Measurements from ENCODE around the gene CFAP65.

DNA sequence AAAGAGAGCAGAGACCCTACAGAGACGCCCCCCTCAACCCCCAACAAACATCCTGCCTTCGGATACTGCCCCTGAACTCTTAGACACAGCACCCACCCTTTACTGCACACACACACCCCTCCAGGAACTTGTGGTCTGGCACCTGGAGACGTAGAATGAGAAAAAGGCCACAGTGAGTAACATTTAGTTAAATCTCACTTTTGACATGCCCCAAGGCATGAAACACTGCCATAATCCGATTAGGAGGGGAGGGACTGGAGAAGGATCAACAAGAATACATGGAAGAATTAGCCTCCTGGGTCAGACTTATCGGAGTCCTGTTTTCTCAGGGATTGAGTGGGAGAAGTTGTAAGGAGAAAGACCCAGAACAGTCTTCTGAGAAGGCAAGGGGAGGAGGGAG lies 77.7 kb downstream of the CFAP65 start:
- TF ChIP-seq FOXM1 (CRISPR knock-in tag; IDR thresholded peaks at IDR 0.05) (no peak), DNMT3B (CRISPR knock-in tag; conservative IDR thresholded peaks at IDR 0.05) (no peak), ZNF7 (CRISPR knock-in tag; IDR thresholded peaks at IDR 0.05) (no peak), KDM1A (CRISPR knock-in tag; IDR thresholded peaks at IDR 0.05) (no peak), RAD21 (CRISPR knock-in tag; IDR thresholded peaks at IDR 0.05) (no peak), YY1 (IDR thresholded peaks at IDR 0.05; ENCODE audit: insufficient read depth, insufficient replicate concordance, low read depth, low read length) (no peak), ARNTL (CRISPR knock-in tag; IDR thresholded peaks at IDR 0.05) (no peak)
- TF ChIP-seq, protein P1, sequence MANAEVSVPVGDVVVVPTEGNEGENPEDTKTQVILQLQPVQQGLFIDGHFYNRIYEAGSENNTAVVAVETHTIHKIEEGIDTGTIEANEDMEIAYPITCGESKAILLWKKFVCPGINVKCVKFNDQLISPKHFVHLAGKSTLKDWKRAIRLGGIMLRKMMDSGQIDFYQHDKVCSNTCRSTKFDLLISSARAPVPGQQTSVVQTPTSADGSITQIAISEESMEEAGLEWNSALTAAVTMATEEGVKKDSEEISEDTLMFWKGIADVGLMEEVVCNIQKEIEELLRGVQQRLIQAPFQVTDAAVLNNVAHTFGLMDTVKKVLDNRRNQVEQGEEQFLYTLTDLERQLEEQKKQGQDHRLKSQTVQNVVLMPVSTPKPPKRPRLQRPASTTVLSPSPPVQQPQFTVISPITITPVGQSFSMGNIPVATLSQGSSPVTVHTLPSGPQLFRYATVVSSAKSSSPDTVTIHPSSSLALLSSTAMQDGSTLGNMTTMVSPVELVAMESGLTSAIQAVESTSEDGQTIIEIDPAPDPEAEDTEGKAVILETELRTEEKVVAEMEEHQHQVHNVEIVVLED (CRISPR knock-in tag; IDR thresholded peaks at IDR 0.05; ENCODE audit: borderline replicate concordance), result no peak
- TF ChIP-seq, protein P2, sequence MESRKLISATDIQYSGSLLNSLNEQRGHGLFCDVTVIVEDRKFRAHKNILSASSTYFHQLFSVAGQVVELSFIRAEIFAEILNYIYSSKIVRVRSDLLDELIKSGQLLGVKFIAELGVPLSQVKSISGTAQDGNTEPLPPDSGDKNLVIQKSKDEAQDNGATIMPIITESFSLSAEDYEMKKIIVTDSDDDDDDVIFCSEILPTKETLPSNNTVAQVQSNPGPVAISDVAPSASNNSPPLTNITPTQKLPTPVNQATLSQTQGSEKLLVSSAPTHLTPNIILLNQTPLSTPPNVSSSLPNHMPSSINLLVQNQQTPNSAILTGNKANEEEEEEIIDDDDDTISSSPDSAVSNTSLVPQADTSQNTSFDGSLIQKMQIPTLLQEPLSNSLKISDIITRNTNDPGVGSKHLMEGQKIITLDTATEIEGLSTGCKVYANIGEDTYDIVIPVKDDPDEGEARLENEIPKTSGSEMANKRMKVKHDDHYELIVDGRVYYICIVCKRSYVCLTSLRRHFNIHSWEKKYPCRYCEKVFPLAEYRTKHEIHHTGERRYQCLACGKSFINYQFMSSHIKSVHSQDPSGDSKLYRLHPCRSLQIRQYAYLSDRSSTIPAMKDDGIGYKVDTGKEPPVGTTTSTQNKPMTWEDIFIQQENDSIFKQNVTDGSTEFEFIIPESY (CRISPR knock-in tag; IDR thresholded peaks at IDR 0.05), result no peak
- TF ChIP-seq, protein P3, sequence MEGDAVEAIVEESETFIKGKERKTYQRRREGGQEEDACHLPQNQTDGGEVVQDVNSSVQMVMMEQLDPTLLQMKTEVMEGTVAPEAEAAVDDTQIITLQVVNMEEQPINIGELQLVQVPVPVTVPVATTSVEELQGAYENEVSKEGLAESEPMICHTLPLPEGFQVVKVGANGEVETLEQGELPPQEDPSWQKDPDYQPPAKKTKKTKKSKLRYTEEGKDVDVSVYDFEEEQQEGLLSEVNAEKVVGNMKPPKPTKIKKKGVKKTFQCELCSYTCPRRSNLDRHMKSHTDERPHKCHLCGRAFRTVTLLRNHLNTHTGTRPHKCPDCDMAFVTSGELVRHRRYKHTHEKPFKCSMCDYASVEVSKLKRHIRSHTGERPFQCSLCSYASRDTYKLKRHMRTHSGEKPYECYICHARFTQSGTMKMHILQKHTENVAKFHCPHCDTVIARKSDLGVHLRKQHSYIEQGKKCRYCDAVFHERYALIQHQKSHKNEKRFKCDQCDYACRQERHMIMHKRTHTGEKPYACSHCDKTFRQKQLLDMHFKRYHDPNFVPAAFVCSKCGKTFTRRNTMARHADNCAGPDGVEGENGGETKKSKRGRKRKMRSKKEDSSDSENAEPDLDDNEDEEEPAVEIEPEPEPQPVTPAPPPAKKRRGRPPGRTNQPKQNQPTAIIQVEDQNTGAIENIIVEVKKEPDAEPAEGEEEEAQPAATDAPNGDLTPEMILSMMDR (CRISPR knock-in tag; IDR thresholded peaks at IDR 0.05), result no peak
- TF ChIP-seq, protein P4, sequence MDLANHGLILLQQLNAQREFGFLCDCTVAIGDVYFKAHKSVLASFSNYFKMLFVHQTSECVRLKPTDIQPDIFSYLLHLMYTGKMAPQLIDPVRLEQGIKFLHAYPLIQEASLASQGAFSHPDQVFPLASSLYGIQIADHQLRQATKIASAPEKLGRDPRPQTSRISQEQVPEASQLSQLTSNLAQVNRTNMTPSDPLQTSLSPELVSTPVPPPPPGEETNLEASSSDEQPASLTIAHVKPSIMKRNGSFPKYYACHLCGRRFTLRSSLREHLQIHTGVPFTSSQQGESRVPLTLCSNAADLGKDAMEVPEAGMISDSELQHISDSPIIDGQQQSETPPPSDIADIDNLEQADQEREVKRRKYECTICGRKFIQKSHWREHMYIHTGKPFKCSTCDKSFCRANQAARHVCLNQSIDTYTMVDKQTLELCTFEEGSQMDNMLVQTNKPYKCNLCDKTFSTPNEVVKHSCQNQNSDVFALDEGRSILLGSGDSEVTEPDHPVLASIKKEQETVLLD (CRISPR knock-in tag; IDR thresholded peaks at IDR 0.05; ENCODE audit: low read depth), result no peak

Data from HepG2 (cell line).